ENCODE measurements around the gene SPEG.

DNA sequence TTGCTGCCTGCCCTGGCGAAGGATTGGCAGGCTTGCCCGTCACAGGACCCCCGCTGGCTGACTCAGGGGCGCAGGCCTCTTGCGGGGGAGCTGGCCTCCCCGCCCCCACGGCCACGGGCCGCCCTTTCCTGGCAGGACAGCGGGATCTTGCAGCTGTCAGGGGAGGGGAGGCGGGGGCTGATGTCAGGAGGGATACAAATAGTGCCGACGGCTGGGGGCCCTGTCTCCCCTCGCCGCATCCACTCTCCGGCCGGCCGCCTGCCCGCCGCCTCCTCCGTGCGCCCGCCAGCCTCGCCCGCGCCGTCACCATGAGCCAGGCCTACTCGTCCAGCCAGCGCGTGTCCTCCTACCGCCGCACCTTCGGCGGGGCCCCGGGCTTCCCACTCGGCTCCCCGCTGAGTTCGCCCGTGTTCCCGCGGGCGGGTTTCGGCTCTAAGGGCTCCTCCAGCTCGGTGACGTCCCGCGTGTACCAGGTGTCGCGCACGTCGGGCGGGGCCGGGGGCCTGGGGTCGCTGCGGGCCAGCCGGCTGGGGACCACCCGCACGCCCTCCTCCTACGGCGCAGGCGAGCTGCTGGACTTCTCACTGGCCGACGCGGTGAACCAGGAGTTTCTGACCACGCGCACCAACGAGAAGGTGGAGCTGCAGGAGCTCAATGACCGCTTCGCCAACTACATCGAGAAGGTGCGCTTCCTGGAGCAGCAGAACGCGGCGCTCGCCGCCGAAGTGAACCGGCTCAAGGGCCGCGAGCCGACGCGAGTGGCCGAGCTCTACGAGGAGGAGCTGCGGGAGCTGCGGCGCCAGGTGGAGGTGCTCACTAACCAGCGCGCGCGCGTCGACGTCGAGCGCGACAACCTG, 16.3 kb upstream of the SPEG start, which contains the start of gene DES:
- TF ChIP-seq, protein P1, sequence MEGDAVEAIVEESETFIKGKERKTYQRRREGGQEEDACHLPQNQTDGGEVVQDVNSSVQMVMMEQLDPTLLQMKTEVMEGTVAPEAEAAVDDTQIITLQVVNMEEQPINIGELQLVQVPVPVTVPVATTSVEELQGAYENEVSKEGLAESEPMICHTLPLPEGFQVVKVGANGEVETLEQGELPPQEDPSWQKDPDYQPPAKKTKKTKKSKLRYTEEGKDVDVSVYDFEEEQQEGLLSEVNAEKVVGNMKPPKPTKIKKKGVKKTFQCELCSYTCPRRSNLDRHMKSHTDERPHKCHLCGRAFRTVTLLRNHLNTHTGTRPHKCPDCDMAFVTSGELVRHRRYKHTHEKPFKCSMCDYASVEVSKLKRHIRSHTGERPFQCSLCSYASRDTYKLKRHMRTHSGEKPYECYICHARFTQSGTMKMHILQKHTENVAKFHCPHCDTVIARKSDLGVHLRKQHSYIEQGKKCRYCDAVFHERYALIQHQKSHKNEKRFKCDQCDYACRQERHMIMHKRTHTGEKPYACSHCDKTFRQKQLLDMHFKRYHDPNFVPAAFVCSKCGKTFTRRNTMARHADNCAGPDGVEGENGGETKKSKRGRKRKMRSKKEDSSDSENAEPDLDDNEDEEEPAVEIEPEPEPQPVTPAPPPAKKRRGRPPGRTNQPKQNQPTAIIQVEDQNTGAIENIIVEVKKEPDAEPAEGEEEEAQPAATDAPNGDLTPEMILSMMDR (IDR thresholded peaks at IDR 0.05; ENCODE audit: low read depth, low read length), result no peak
- TF ChIP-seq EZH2phosphoT487 (IDR thresholded peaks at IDR 0.05; ENCODE audit: low read depth), result no peak

Data from OCI-LY3 (cell line).